ENCODE measurements around the gene RTL5. TPM values are rescaled to one million over a fixed set of nuclear protein-coding genes. Genes with fewer than 3 reads are reported as not detected.

The RTL5 gene
- total and polyA plus RNA-seq, 2 donors (not counting 1 experiment from before 2014, with no cell fraction given), result 4.2 to 4.5 TPM

DNA sequence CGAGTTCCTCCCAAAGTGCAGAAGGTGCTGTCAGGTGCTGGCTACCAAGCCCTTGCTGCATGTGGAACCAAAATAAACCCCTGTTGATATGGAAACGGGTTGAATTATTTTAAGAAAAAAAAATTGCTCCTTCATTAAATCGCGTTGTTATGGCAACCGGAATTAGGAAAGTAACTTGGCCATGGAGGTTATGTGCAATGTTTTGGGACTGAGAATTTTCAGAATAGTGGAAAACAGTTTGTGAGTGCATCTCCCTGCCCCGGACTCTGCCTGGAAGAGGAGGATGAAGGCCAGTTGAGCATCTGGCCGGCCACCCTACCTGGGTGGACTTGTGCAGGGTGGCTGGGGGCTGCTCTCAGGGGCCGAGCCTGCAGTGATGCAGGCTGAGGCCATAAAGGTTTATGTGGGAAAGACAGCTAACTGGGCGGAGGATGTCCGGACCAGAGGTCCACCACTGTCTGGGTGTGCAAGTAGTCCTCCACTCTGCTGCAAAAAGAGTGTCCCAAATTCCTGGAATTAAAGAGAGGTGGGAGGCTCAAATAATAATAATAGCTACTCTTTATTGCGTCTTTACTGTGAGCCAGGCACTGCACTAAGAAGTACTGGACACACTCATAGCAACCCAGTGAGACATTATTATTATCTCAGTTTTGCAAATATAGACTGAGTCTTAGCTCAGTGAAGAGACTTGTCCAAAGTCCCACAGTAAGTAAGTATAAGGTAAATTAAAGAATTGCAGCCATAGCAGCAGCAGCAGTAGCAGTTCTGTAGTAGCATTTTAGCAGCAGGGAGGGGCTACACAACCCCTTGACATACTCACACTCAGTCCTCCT is 20.6 kb downstream of the RTL5 start:
- H3K27ac ChIP-seq (ENCODE audit: insufficient read depth, low read length), result no peak overlapping the region
- H3K9me3 ChIP-seq (ENCODE audit: control insufficient read depth, insufficient read depth, low read depth, low read length), result no peaks in the 10 kb centered on the region
- no peak overlapping the region for H3K9ac ChIP-seq (ENCODE audit: insufficient read depth, low read length)
- no peak overlapping the region for H3K4me2 ChIP-seq (ENCODE audit: extremely low read depth, insufficient read depth, low read length)
- no peaks in the 10 kb centered on the region for H3K36me3 ChIP-seq (ENCODE audit: control insufficient read depth, insufficient read depth, low read length)
- DNase-seq (ENCODE audit: low read depth in 2 of 2), result no peak
- no peak overlapping the region for H3K4me3 ChIP-seq (replicated peaks in 1 of 4; ENCODE audit: control extremely low read depth in 1 of 4, insufficient read depth in 1 of 4, low read depth in 3 of 4, low read length in 4 of 4)
- no peak overlapping the region for H2AFZ ChIP-seq (ENCODE audit: low read length)
- TF ChIP-seq EZH2 (IDR thresholded peaks at IDR 0.05; ENCODE audit: low read length, missing control alignments), result no peak
- TF ChIP-seq CTCF (conservative IDR thresholded peaks at IDR 0.05 in 1 of 2, IDR thresholded peaks at IDR 0.05 in 1 of 2; ENCODE audit: low read depth in 1 of 2, low read length in 2 of 2), result no peak
- peaks cover 2% of the 10 kb centered on the region for H3K27me3 ChIP-seq (ENCODE audit: control insufficient read depth, insufficient read depth, low read length)
- H3K79me2 ChIP-seq (ENCODE audit: control insufficient read depth, insufficient read depth, low read length), result no peaks in the 10 kb centered on the region
- H3K4me1 ChIP-seq (ENCODE audit: control insufficient read depth, extremely low read depth, insufficient read depth, low read length), result no peaks in the 10 kb centered on the region
- no peaks in the 10 kb centered on the region for H4K20me1 ChIP-seq (ENCODE audit: control insufficient read depth, extremely low read depth, insufficient read depth, low read length)

GRCh38 chrX:72110051-72110875 is 21.5 kb downstream of the RTL5 start:
- H3K9me3 ChIP-seq (ENCODE audit: control insufficient read depth, insufficient read depth, low read depth, low read length), result no peaks in the 10 kb centered on the region

More at GRCh38 chrX:72110051-72110875, 21.5 kb downstream of the RTL5 start:
- peaks cover 2% of the 10 kb centered on the region for H3K27me3 ChIP-seq (ENCODE audit: control insufficient read depth, insufficient read depth, low read length)
- no peak overlapping the region for H3K4me3 ChIP-seq (replicated peaks in 1 of 4; ENCODE audit: control extremely low read depth in 1 of 4, insufficient read depth in 1 of 4, low read depth in 3 of 4, low read length in 4 of 4)
- H3K36me3 ChIP-seq (ENCODE audit: control insufficient read depth, insufficient read depth, low read length), result no peaks in the 10 kb centered on the region
- DNase-seq (ENCODE audit: low read depth in 2 of 2), result no peak
- H3K4me1 ChIP-seq (ENCODE audit: control insufficient read depth, extremely low read depth, insufficient read depth, low read length), result no peaks in the 10 kb centered on the region
- TF ChIP-seq EZH2 (IDR thresholded peaks at IDR 0.05; ENCODE audit: low read length, missing control alignments) (no peak), CTCF (conservative IDR thresholded peaks at IDR 0.05 in 1 of 2, IDR thresholded peaks at IDR 0.05 in 1 of 2; ENCODE audit: low read depth in 1 of 2, low read length in 2 of 2) (no peak)
- no peak overlapping the region for H2AFZ ChIP-seq (ENCODE audit: low read length)
- H4K20me1 ChIP-seq (ENCODE audit: control insufficient read depth, extremely low read depth, insufficient read depth, low read length), result no peaks in the 10 kb centered on the region
- no peaks in the 10 kb centered on the region for H3K79me2 ChIP-seq (ENCODE audit: control insufficient read depth, insufficient read depth, low read length)
- H3K27ac ChIP-seq (ENCODE audit: insufficient read depth, low read length), result no peak overlapping the region
- H3K4me2 ChIP-seq (ENCODE audit: extremely low read depth, insufficient read depth, low read length), result no peak overlapping the region
- H3K9ac ChIP-seq (ENCODE audit: insufficient read depth, low read length), result no peak overlapping the region
